ENCODE results near the gene C1orf232.

C1orf232 gene

DNA sequence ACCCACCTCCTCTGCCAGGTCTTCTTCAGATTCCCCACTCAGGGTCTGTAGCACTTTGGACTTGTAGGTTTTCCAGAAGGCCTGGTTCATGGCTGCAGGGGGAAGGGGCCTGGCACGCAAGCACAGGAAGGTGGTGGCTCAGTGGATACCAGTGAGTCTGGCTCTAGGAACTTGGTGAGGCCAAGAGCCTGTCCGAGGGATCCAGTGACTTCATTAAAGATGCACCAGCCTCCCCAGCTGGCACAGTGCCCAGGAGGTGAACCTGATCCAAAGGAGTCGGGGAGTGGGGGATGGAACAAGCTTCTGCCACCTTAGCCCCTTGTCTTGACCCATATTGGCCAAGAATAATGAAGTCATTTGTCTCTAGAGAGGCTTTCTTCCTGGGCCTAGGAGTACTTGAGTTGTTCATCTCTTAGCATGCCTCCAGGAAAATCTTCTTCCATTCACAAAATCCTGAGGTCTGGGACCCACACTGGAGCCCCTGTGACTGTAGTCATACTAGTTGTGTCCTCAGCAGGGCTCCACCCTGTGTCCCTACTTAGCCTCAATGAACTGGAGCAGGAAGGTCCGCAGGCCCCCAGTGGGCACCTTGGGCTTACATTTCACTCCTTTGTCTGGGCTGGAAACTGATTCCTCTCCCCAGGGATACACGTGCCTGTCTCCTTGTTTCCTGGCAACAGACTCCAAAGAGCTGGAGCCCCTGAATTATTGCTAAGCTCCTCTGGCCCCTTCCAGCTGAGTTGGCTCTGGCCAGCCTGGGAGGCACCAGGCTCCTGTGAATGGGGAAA, at the start of gene C1orf232:
TSS of gene C1orf232 (minus strand) at position 554 of the 788 bp plus-strand sequence. CDS start at position 90, 464 bp downstream.
- FAIRE-seq, result no peak

DNA sequence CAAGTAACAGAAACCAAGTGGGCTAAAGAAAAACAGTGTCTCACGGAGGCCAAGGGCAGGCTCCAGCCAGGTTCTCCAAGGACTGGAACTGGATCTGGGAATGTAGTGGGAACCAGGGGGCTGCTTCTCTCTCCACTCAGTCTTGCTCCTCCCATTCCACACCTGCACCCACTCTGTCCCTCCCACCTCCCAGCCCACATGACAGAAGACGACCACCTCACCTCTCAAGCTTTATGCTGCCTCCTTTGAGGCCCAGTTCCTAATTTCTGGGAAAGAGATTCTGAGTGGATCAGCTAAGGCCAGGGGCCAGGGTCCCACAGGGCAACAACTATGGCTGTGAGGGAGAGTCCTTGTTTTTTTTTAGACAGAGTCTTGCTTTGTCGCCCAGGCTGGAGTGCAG, 46.5 kb upstream of the C1orf232 start:
- no peak for FAIRE-seq

GRCh38 chr1:26213335-26213905, 44.7 kb upstream of the C1orf232 start:
- no peak for FAIRE-seq

DNA sequence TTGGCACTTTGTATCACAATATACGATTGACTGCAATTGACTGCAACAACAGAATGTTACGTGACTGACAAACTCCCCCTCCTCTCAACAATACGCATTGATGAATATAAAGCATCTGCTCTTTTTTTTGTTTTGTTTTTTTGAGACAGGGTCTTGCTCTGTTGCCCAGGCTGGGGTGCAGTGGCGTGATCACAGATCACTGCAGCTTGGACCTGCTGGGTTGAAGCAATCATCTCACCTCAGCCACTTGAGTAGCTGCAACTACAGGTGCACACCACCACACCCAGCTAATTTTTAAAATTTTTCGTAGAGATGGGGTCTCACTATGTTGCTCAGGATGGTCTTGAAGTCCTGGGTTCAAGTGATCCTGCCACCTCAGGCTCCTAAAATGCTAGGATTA, 44.0 kb upstream of the C1orf232 start:
- no peak for FAIRE-seq

- no peak for FAIRE-seq
These were observed 41.5 kb upstream of the C1orf232 start for GRCh38 chr1:26210147-26210870.

GRCh38 chr1:26203642-26204318, 35.0 kb upstream of the C1orf232 start:
- FAIRE-seq, result no peak

- FAIRE-seq, result no peak
These were observed 31.6 kb upstream of the C1orf232 start for GRCh38 chr1:26200413-26200812.

DNA sequence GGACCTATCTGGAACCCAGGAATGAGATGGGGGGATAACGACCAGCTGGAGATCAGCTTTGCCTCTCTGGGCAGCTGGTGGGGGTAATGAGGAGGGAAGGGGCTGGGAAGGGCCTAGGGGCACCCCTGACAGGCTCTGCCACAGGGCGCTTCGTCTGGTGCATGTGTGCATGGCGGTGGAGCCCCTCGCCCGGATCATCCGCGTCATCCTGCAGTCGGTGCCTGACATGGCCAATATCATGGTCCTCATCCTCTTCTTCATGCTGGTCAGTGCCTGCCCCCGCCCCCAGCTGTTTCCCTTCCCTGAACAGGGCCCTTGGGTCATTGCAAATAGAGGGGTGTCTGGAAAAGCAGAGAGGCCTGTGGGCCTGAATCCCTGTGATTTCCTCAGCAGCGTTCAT, 29.1 kb upstream of the C1orf232 start:
- FAIRE-seq, result no peak

DNA sequence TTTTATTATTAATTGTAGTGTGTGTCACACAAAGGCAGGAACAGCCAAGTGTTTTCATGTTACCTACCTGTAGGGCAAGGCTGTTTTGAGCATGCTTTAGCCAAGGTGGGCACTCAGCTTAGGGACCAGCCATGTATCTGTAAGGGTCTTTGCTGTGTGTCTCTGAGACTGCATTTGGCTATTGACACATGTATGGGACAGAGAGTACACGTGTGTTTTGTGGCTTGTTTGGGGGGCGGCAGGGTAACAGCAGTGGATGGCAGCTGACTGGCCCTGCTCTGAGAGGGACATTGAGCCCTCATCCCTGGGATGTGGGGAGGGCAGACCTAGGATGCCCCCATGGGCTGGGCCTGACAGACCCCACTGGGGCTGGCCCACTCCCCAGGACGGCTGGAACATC, 28.5 kb upstream of the C1orf232 start:
- FAIRE-seq, result no peak

GRCh38 chr1:26195805-26196204, 27.0 kb upstream of the C1orf232 start:
- FAIRE-seq, result no peak

GRCh38 chr1:26191739-26192138, 23.0 kb upstream of the C1orf232 start:
- no peak for FAIRE-seq

DNA sequence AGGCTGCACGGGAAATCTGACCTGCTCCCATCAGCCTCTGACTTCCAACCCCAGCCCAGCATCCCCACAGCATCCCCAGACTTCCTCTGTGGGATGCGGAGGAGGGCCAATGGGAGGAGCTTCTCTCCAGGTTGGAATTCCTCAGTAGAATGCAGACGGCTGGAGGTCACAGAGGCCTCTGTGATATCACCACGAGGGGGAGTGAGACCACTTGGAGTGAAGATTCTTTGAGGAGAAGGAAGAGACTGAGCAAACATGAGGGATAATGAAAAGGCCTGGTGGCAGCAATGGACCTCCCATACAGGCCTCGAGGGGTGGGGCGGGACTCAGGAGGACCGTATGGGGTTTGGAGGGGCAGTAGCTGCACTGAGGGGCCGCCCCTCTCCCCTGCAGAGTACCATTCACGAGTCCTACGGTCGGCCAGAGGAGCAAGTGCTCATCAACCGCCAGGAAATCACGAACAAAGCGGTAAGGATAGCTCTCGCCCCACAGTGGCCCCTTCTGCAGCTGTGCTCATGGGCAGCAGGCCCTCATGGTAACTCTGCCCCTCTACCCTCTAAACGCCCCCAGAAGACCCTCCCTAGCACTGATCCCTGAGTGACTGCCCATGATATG, 21.7 kb upstream of the C1orf232 start, which contains the start of gene CATSPER4:
TSS of gene CATSPER4 (plus strand) at position 230 of the 615 bp plus-strand sequence. CDS start at position 256, 26 bp downstream.
- FAIRE-seq, result no peak

- no peak for FAIRE-seq
These were observed 21.1 kb upstream of the C1orf232 start for GRCh38 chr1:26189751-26190275.

DNA sequence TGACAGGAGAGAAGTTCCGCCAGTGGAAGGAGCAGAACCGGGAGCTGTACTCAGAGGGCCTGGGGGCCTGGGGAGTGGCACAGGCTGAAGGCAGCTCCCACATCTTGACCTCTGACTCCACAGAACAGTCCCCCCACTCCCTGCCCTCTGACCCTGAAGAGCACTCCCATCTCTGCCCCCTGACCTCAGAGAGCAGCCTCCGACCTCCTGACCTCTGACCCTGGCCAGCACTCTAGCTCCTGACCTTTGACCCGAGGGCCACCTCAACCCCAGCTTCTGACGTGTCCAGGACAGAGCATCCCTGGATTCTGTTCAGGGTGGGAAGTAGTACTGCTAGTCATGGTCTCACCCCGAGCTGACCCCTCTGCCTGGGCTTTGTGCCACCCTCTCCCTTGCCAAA, 20.6 kb upstream of the C1orf232 start:
- FAIRE-seq, result no peak

DNA sequence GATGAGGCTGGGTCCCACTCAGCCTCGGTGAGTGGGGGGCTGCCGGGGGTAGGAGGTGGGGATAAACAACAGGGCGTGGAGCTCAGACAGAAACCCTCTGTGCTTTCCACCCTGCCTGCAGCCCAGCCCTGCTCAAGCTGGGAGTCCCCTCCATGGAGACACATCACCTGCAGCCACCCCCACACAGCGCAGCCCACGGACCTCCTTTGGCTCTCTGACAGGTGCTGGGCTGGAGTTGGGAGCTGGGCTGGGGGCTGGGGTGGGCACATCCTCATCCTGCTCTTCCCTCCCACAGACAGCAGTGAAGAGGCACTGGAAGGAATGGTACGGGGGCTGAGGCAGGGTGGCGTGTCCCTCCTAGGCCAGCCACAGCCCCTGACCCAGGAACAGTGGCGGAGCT, 19.7 kb upstream of the C1orf232 start:
- no peak for FAIRE-seq

GRCh38 chr1:26187882-26188281, 19.1 kb upstream of the C1orf232 start:
- no peak for FAIRE-seq

DNA sequence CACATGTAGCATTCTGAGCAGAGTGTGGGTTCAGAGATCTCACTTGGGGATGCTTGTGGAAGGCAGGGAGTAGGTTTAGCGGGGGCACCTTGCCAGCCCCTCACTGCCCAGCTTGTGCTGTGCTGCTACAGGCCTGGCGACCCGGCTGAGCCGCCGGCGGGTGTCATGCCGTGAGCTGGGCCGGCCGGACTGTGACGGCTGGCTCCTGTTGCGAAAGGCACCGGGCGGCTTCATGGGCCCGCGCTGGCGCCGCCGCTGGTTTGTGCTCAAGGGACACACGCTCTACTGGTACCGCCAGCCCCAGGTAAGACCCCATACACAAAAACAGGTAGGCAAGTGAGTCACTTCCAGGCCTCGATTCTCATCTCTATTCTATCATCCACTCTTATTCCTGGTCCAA, 16.1 kb upstream of the C1orf232 start:
- FAIRE-seq, result no peak

- no peak for FAIRE-seq
These were observed 15.3 kb upstream of the C1orf232 start for GRCh38 chr1:26184086-26184485.

GRCh38 chr1:26182383-26182696, 13.6 kb upstream of the C1orf232 start:
- no peak for FAIRE-seq

DNA sequence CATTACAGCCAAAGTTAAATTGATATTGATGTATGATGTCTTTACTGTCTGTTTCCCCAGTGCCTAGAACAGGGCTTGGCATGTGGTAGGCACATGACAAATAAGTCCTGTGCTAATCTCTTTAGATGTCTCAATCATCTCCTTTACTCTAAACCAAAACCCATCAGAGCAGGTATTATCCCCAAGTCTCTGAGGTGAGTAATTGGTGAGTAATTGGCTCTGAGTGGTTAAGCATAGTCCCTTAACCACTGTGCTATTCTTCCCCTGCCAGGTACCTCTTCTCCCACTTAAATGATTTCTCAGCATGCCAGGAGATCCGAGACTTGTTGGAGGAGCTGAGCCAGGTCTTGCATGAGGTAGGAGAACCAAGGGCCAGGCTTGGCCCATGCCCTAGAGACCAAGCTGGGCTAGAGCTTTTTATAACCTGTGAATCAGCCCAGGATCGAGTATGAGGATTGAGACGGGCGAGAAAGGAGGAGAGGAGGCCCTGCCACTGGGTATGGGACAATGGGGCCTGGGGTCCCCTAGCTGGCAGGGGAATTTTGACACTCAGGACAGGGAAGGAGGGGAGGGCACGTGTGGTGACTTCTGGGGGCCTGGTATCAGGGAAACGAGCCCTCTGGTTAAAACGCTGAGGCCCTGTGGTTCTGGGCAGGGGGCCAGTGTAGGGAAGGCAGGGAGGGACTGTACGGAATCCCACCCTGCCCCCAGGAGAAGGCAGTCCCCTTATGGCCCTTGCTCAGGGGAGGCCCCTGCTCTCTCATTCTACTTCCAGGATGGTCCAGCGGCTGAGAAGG, 13.0 kb upstream of the C1orf232 start:
- no peak for FAIRE-seq

- FAIRE-seq, result no peak
These were observed 11.3 kb upstream of the C1orf232 start for GRCh38 chr1:26180010-26180506.

All from colon (tissue), 2 donors.